ENCODE measurements around the gene IL15RA. TPM values are rescaled to one million over a fixed set of nuclear protein-coding genes. Genes with fewer than 3 reads are reported as not detected.
"Not testable (repeated sequence)": the region's sequence is repeated elsewhere in the genome, so short reads cannot be mapped to it uniquely, and the experiment has no call there.

IL15RA gene
- total and polyA plus RNA-seq, 10 donors: 9.9 to 37.4 (median 21.0) TPM

- WGBS, 5 donors: 88 to 95% (median 90%) methylated on average over 6 of the region's 6 CpGs
- Histone ChIP-seq H3K27me3 (replicated peaks in 1 of 7) (no peaks in the 10 kb centered on the region), H3K27ac (no peak overlapping the region), H3K4me3 (no peak overlapping the region), H3K4me1 (peaks cover 27 to 71% (median 61%) of the 10 kb centered on the region in 6 donors), H3K9me3 (no peaks in the 10 kb centered on the region), H3K36me3 (peaks cover 0 to 20% (median 14%) of the 10 kb centered on the region in 6 donors)
- no peak for DNase-seq
- peak in 1 of 3 donors; percentile 8 for TF ChIP-seq POLR2AphosphoS5 (IDR thresholded peaks at IDR 0.05)
- TF ChIP-seq CTCF (IDR thresholded peaks at IDR 0.05 in 8 of 11, conservative IDR thresholded peaks at IDR 0.05 in 3 of 11): no peak
- TF ChIP-seq POLR2A (IDR thresholded peaks at IDR 0.05): no peak
- intact Hi-C loops (cut with DNase I; ENCODE audit: low total_unique reads): no loop called here
Measured at GRCh38 chr10:5948208-5948585, 29.1 kb downstream of the IL15RA start.

GRCh38 chr10:5947471-5948207 lies 29.7 kb downstream of the IL15RA start:
- 93 to 96% (median 95%) methylated on average over 17 of the region's 17 CpGs for WGBS, 5 donors
- H3K4me3 ChIP-seq: no peak overlapping the region
- H3K27me3 ChIP-seq (replicated peaks in 1 of 7): no peaks in the 10 kb centered on the region
- DNase-seq: no peak
- H3K27ac ChIP-seq: peak overlapping the region in 3 of 8 donors; percentile 2 to 89 (median 81)
- intact Hi-C loops (cut with DNase I; ENCODE audit: low total_unique reads): no loop called here
- no peaks in the 10 kb centered on the region for H3K9me3 ChIP-seq
- no peak for TF ChIP-seq POLR2AphosphoS5 (IDR thresholded peaks at IDR 0.05)
- no peak for TF ChIP-seq POLR2A (IDR thresholded peaks at IDR 0.05)
- no peak for TF ChIP-seq CTCF (IDR thresholded peaks at IDR 0.05 in 8 of 11, conservative IDR thresholded peaks at IDR 0.05 in 3 of 11)
- H3K4me1 ChIP-seq: peaks cover 29 to 76% (median 66%) of the 10 kb centered on the region in 6 donors
- H3K36me3 ChIP-seq: peaks cover 0 to 15% (median 8%) of the 10 kb centered on the region in 6 donors

GRCh38 chr10:5946786-5947185 lies 30.6 kb downstream of the IL15RA start:
- no peak for DNase-seq
- TF ChIP-seq POLR2A (IDR thresholded peaks at IDR 0.05) (no peak), POLR2AphosphoS5 (IDR thresholded peaks at IDR 0.05) (no peak), CTCF (IDR thresholded peaks at IDR 0.05 in 8 of 11, conservative IDR thresholded peaks at IDR 0.05 in 3 of 11) (no peak)
- intact Hi-C loops (cut with DNase I; ENCODE audit: low total_unique reads): no loop called here
- peak overlapping the region in 7 of 8 donors; percentile 27 to 89 (median 81) for H3K27ac ChIP-seq
- peaks cover 0 to 6% (median under 1%) of the 10 kb centered on the region in 6 donors for H3K36me3 ChIP-seq
- no peaks in the 10 kb centered on the region for H3K27me3 ChIP-seq (replicated peaks in 1 of 7)
- WGBS, 5 donors: 75 to 85% (median 80%) methylated on average over 8 of the region's 8 CpGs
- H3K4me3 ChIP-seq: no peak overlapping the region
- peaks cover 35 to 85% (median 73%) of the 10 kb centered on the region in 6 donors for H3K4me1 ChIP-seq
- H3K9me3 ChIP-seq: no peaks in the 10 kb centered on the region

- intact Hi-C loops (cut with DNase I; ENCODE audit: low total_unique reads); H3K27me3 ChIP-seq (replicated peaks in 1 of 7); H3K9me3 ChIP-seq; H3K4me3 ChIP-seq; DNase-seq; H3K36me3 ChIP-seq: not testable (repeated sequence)
- 83 to 93% (median 90%) methylated on average over 8 to 10 of the region's 10 CpGs for WGBS, 5 donors
- Histone ChIP-seq H3K27ac (peak overlapping the region in 7 of 8 donors; percentile 73 to 89 (median 85)), H3K4me1 (peaks cover 35 to 87% (median 76%) of the 10 kb centered on the region in 6 donors)
Measured at GRCh38 chr10:5946419-5946775, 30.9 kb downstream of the IL15RA start.
